H9 (cell line): ENCODE results near the gene GJD4. TPM values are rescaled to one million over a fixed set of nuclear protein-coding genes. Genes with fewer than 3 reads are reported as not detected.
A peak's percentile ranks its signal among the peaks of the same experiment; 100 is the strongest.

ENCODE experiments used
- DNase-seq: peaks from one replicate; pipeline ENCODE4 v3.0.0-alpha.2; 2017
- H2AFZ ChIP-seq: one replicate; pipeline ENCODE4 v1.6.1; 2013; ENCODE audit warnings: mild to moderate bottlenecking, low read length, control low read depth, moderate library complexity
- H2AK5ac ChIP-seq: 2 replicates; pipeline ENCODE4 v1.6.1; 2013; ENCODE audit warnings: low read length, control low read depth, mixed read lengths; ENCODE audit not compliant: insufficient read length
- H2BK120ac ChIP-seq: one replicate; pipeline ENCODE4 v1.6.1; 2013; ENCODE audit warnings: low read depth, mild to moderate bottlenecking, low read length, control low read depth, inconsistent platforms; ENCODE audit not compliant: poor library complexity, severe bottlenecking
- H2BK12ac ChIP-seq: 2 replicates; pipeline ENCODE4 v1.6.1; 2013; ENCODE audit warnings: low read length, control low read depth, mixed read lengths, low read depth; ENCODE audit not compliant: insufficient read length
- H2BK15ac ChIP-seq: 2 replicates; pipeline ENCODE4 v1.6.1; 2013; ENCODE audit warnings: low read depth, low read length, control low read depth
- H2BK20ac ChIP-seq: one replicate; pipeline ENCODE4 v1.6.1; 2013; ENCODE audit warnings: low read depth, mild to moderate bottlenecking, low read length, control low read depth, inconsistent platforms; ENCODE audit not compliant: poor library complexity, severe bottlenecking
- H2BK5ac ChIP-seq: 2 replicates; pipeline ENCODE4 v1.6.1; 2013; ENCODE audit warnings: low read length, control low read depth, mixed read lengths; ENCODE audit not compliant: insufficient read length
- H3K14ac ChIP-seq: 2 replicates; pipeline ENCODE4 v1.6.1; 2013; ENCODE audit warnings: low read length, control low read depth; ENCODE audit not compliant: insufficient read depth
- H3K18ac ChIP-seq: 2 replicates; pipeline ENCODE4 v1.6.1; 2013; ENCODE audit warnings: low read depth, mild to moderate bottlenecking, mixed read lengths, low read length, control low read depth; ENCODE audit not compliant: insufficient read length
- H3K23ac ChIP-seq: 2 replicates; pipeline ENCODE4 v1.6.1; 2013; ENCODE audit warnings: low read length, control low read depth, mixed read lengths, low read depth; ENCODE audit not compliant: insufficient read length
- H3K23me2 ChIP-seq: 2 replicates; pipeline ENCODE4 v1.6.1; 2013; ENCODE audit warnings: low read depth, mild to moderate bottlenecking, mixed read lengths, low read length, control low read depth; ENCODE audit not compliant: insufficient read length, poor library complexity, severe bottlenecking
- H3K27ac ChIP-seq: 2 replicates; pipeline ENCODE4 v1.5.1; 2013; ENCODE audit warnings: low read length, control low read depth, mixed read lengths, low read depth; ENCODE audit not compliant: insufficient read length
- H3K27me3 ChIP-seq: 2 replicates; pipeline ENCODE4 v1.6.1; 2013; ENCODE audit warnings: low read length, control low read depth, inconsistent platforms; ENCODE audit not compliant: insufficient read depth
- H3K4ac ChIP-seq: 2 replicates; pipeline ENCODE4 v1.6.1; 2013; ENCODE audit warnings: low read depth, mild to moderate bottlenecking, control low read depth, inconsistent platforms, low read length, moderate library complexity
- H3K4me1 ChIP-seq: 2 replicates; pipeline ENCODE4 v1.6.1; 2013; ENCODE audit warnings: low read length, control low read depth, inconsistent platforms; ENCODE audit not compliant: insufficient read depth
- H3K4me2 ChIP-seq: 2 replicates; pipeline ENCODE4 v1.6.1; 2013; ENCODE audit warnings: low read length, control low read depth, mixed read lengths; ENCODE audit not compliant: insufficient read length, insufficient read depth
- H3K56ac ChIP-seq: 2 replicates; pipeline ENCODE4 v1.6.1; 2013; ENCODE audit warnings: low read depth, mild to moderate bottlenecking, mixed read lengths, low read length, control low read depth; ENCODE audit not compliant: insufficient read length
- H3K79me1 ChIP-seq: 2 replicates; pipeline ENCODE4 v1.6.1; 2013; ENCODE audit warnings: low read depth, mild to moderate bottlenecking, moderate library complexity, low read length, control low read depth, inconsistent platforms; ENCODE audit not compliant: insufficient read depth, poor library complexity, severe bottlenecking
- H3K79me2 ChIP-seq: 2 replicates; pipeline ENCODE4 v1.6.1; 2013; ENCODE audit warnings: low read length, control low read depth, inconsistent platforms; ENCODE audit not compliant: insufficient read depth
- H3K9ac ChIP-seq: 2 replicates; pipeline ENCODE4 v1.6.1; 2013; ENCODE audit warnings: low read length, control low read depth, mixed read lengths; ENCODE audit not compliant: insufficient read length; ENCODE audit errors: extremely low read depth
- H3K9me3 ChIP-seq: one replicate; pipeline ENCODE4 v1.6.1; 2013; ENCODE audit warnings: low read depth, low read length, inconsistent platforms; ENCODE audit not compliant: control insufficient read depth
- H3T11ph ChIP-seq: one replicate; pipeline ENCODE4 v1.6.1; 2013; ENCODE audit warnings: mild to moderate bottlenecking, low read length, control low read depth, inconsistent platforms
- H4K20me1 ChIP-seq: one replicate; pipeline ENCODE4 v1.6.1; 2013; ENCODE audit not compliant: control insufficient read depth, insufficient read length, insufficient read depth
- H4K5ac ChIP-seq: 2 replicates; pipeline ENCODE4 v1.6.1; 2013; ENCODE audit warnings: low read depth, mild to moderate bottlenecking, mixed read lengths, low read length, control low read depth; ENCODE audit not compliant: insufficient read length
- H4K8ac ChIP-seq: replicated peaks from 2 replicates; pipeline ENCODE4 v1.6.1; 2013; ENCODE audit warnings: low read length, control low read depth, mixed read lengths, low read depth; ENCODE audit not compliant: insufficient read length
- H4K91ac ChIP-seq: 2 replicates; pipeline ENCODE4 v1.6.1; 2013; ENCODE audit warnings: low read depth, mild to moderate bottlenecking, moderate library complexity, mixed read lengths, low read length, control low read depth; ENCODE audit not compliant: insufficient read length
- H3K27ac Mint-ChIP-seq, 3 experiments: 2 replicates in 2 of 3; 3 replicates in 1 of 3; pipeline ENCODE4 v1.8.0; 2020 to 2021; ENCODE audit warnings: mixed read lengths in 3 of 3, mild to moderate bottlenecking in 1 of 3, moderate library complexity in 1 of 3
- H3K27me3 Mint-ChIP-seq: 2 replicates; pipeline ENCODE4 v1.8.0; 2021; ENCODE audit warnings: low read depth, mild to moderate bottlenecking, moderate library complexity, mixed read lengths
- H3K36me3 Mint-ChIP-seq, 3 experiments: 2 replicates in 2 of 3; 3 replicates in 1 of 3; pipeline ENCODE4 v1.8.0; 2020 to 2021; ENCODE audit warnings: low read depth in 3 of 3, mixed read lengths in 3 of 3; ENCODE audit not compliant: insufficient read depth in 1 of 3
- H3K4me1 Mint-ChIP-seq, 2 experiments: 2 replicates each; pipeline ENCODE4 v1.8.0; 2020; ENCODE audit warnings: mixed read lengths in 2 of 2
- H3K4me3 Mint-ChIP-seq, 2 experiments: 2 replicates in 1 of 2; 3 replicates in 1 of 2; pipeline ENCODE4 v1.8.0; 2020 to 2021; ENCODE audit warnings: mild to moderate bottlenecking in 2 of 2, mixed read lengths in 2 of 2, moderate library complexity in 1 of 2
- H3K9me3 Mint-ChIP-seq, 2 experiments: 2 replicates in 1 of 2; 3 replicates in 1 of 2; pipeline ENCODE4 v1.8.0; 2020; ENCODE audit warnings: mild to moderate bottlenecking in 2 of 2, mixed read lengths in 2 of 2, moderate library complexity in 1 of 2
- CTCF ChIP-seq: fragments of 200-600 bp; sonication (generic); conservative IDR thresholded peaks from 3 replicates; pipeline ENCODE4 v1.8.0; 2021; ENCODE audit warnings: antibody characterized with exemption, mild to moderate bottlenecking
- WGBS: extraction: QIAGEN DNeasy Blood & Tissue Kit; methylation state at CpG from one replicate; pipeline ENCODE4 v1.1.7; 2013; ENCODE audit warnings: missing lambda C conversion rate, low lambda C conversion rate, mixed read lengths; ENCODE audit not compliant: insufficient read length; ENCODE audit errors: extremely low coverage; 5-methylcytosine and 5-hydroxymethylcytosine counted together
- total RNA-seq: library from RNA; stranded (reverse); gene quantifications from 2 replicates; pipeline ENCODE4 v1.2.1, GENCODE V29; 2021

The GJD4 gene
- total RNA-seq, 1 experiment from 2014 or later, result not detected

DNA sequence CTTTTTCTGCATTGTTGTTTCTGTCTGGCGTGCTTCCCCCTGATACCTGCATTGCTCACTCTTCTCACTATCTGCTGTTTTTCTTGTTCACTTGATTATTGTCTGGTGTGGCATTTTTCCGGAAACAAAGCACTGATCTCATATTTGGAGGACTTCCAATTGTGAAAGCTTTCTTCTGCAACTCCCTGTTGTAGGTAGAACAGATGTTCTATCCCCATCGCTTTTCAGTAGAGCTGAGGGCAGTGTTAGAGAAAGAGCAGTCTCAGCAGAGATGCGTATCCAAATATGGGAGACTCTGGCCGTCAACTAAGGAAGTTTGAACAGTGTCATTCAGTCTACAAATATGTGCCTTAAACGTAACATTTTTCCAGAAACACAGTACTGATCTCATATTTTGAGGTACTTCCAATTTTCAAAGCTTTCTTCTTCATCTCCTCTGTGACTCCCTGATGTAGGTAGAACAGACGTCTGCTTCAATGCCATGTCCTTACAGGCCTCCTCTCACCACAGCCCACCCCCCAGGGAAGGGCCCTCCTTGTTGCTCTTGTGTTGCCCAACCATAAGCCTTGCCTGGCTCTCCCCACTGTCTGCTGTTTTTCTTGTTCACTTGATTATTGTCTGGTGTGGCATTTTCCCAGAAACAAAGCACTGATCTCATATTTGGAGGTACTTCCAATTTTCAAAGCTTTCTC, 27.1 kb upstream of the GJD4 start:
- no peak for DNase-seq
- Histone ChIP-seq H3K23ac (no peak overlapping the region), H3K56ac (no peak overlapping the region), H2AK5ac (peak overlapping the region; percentile 69), H4K20me1 (no peaks in the 10 kb centered on the region), H3K27me3 (no peaks in the 10 kb centered on the region), H4K8ac (no peak overlapping the region), H2BK15ac (no peak overlapping the region), H2BK120ac (no peak overlapping the region), H3T11ph (no peak overlapping the region), H3K9ac (no peak overlapping the region), H3K4ac (no peak overlapping the region), H3K14ac (no peak overlapping the region), H2BK20ac (no peak overlapping the region), H3K23me2 (no peaks in the 10 kb centered on the region), H4K91ac (no peak overlapping the region), H3K9me3 (no peaks in the 10 kb centered on the region), H2AFZ (no peak overlapping the region), H2BK12ac (no peak overlapping the region), H3K79me2 (no peaks in the 10 kb centered on the region), H2BK5ac (no peak overlapping the region), H3K18ac (no peak overlapping the region), H3K27ac (no peak overlapping the region), H4K5ac (no peak overlapping the region), H3K4me2 (no peak overlapping the region), H3K4me1 (no peaks in the 10 kb centered on the region), H3K79me1 (no peaks in the 10 kb centered on the region)
- Mint-ChIP-seq H3K27me3 (no peaks in the 10 kb centered on the region), H3K9me3 (no peaks in the 10 kb centered on the region; a peak in 3 of 5 replicates), H3K27ac (no peak overlapping the region; a peak in 1 of 7 replicates), H3K4me1 (peaks cover 11 to 13% of the 10 kb centered on the region in 2 experiments), H3K36me3 (peaks cover 2 to 5% (median 4%) of the 10 kb centered on the region in 3 experiments; a peak in 4 of 7 replicates), H3K4me3 (no peak overlapping the region)
- no peak for TF ChIP-seq CTCF
- no CpG with 5 or more reads among the region's 7 CpGs for WGBS
